NCI-H2196 treated with DMSO at 0.1 percent for 48 hours (cell line): ENCODE results near the gene TRAF7.
"Not testable (repeated sequence)": the region's sequence is repeated elsewhere in the genome, so short reads cannot be mapped to it uniquely, and the experiment has no call there.

Source experiments
- DNase-seq: peaks from one replicate; lab custom pipeline; 2025; ENCODE audit not compliant: unreplicated experiment; lab: John Stamatoyannopoulos, UW

Gene TRAF7

GRCh38 chr16:2155091-2155950 lies at the start of gene TRAF7:
Gene TRAF7, plus strand, starts transcription at chr16:2155782. Its CDS starts 8,139 bp downstream, at chr16:2163921.
- peak; percentile 99 for DNase-seq

- not testable (repeated sequence) for DNase-seq
Observed at GRCh38 chr16:2106211-2106610, 49.4 kb upstream of the TRAF7 start.

GRCh38 chr16:2107121-2107790 lies 48.3 kb upstream of the TRAF7 start:
- DNase-seq = not testable (repeated sequence)

GRCh38 chr16:2107791-2108125 lies 47.8 kb upstream of the TRAF7 start:
- not testable (repeated sequence) for DNase-seq

- not testable (repeated sequence) for DNase-seq
Observed at GRCh38 chr16:2108446-2109270, 46.9 kb upstream of the TRAF7 start.

- DNase-seq = not testable (repeated sequence)
Observed at GRCh38 chr16:2109271-2109580, 46.4 kb upstream of the TRAF7 start.

GRCh38 chr16:2109872-2110271 lies 45.7 kb upstream of the TRAF7 start:
- not testable (repeated sequence) for DNase-seq

GRCh38 chr16:2110332-2111008 lies 45.1 kb upstream of the TRAF7 start:
- DNase-seq = not testable (repeated sequence)

GRCh38 chr16:2111009-2111353 lies 44.6 kb upstream of the TRAF7 start:
- not testable (repeated sequence) for DNase-seq

GRCh38 chr16:2111412-2112335 lies 43.9 kb upstream of the TRAF7 start:
- not testable (repeated sequence) for DNase-seq

- DNase-seq = not testable (repeated sequence)
Observed at GRCh38 chr16:2112539-2113106, 43.0 kb upstream of the TRAF7 start.

- not testable (repeated sequence) for DNase-seq
Observed at GRCh38 chr16:2114225-2114624, 41.4 kb upstream of the TRAF7 start.

- not testable (repeated sequence) for DNase-seq
Observed at GRCh38 chr16:2114885-2115590, 40.5 kb upstream of the TRAF7 start.

- no peak for DNase-seq
Observed at GRCh38 chr16:2115591-2115973, 40.0 kb upstream of the TRAF7 start.

GRCh38 chr16:2116428-2116827 lies 39.2 kb upstream of the TRAF7 start:
- DNase-seq = not testable (repeated sequence)

GRCh38 chr16:2117341-2117740 lies 38.2 kb upstream of the TRAF7 start:
- not testable (repeated sequence) for DNase-seq

- not testable (repeated sequence) for DNase-seq
Observed at GRCh38 chr16:2117960-2118722, 37.4 kb upstream of the TRAF7 start.

GRCh38 chr16:2121325-2121724 lies 34.3 kb upstream of the TRAF7 start:
- not testable (repeated sequence) for DNase-seq
